Stomach (tissue), 9 donors: ENCODE measurements around the gene TBXAS1. TPM values are rescaled to one million over a fixed set of nuclear protein-coding genes. Genes with fewer than 3 reads are reported as not detected.

ENCODE experiments used
- DNase-seq, 2 donors: peaks; one replicate each; pipeline versions ENCODE4 v3.0.0 to v3.0.0-alpha.2; 2013 to 2019
- H3K27ac ChIP-seq, 5 donors: fragments of 200-600 bp in 4 of 5; sonication (generic) in 4 of 5; one replicate each; pipeline ENCODE4 v1.5.1; 2013 to 2019; ENCODE audit warnings: mild to moderate bottlenecking in 1 of 5, moderate library complexity in 1 of 5
- H3K27me3 ChIP-seq, 3 donors: fragments of 200-600 bp; sonication (generic); one replicate each; pipeline ENCODE4 v1.5.1; 2017 to 2019; ENCODE audit warnings: mixed run types in 1 of 3
- H3K36me3 ChIP-seq, 4 donors: fragments of 200-600 bp; sonication (generic); 1 replicate in 3 of 4; 2 replicates in 1 of 4; pipeline ENCODE4 v1.5.1; 2016 to 2019
- H3K4me1 ChIP-seq, 4 donors: fragments of 200-600 bp; sonication (generic); one replicate each; pipeline ENCODE4 v1.5.1; 2016 to 2019
- H3K4me3 ChIP-seq, 4 donors: fragments of 200-600 bp; sonication (generic) in 3 of 4; one replicate each; pipeline ENCODE4 v1.5.1; 2016 to 2019; ENCODE audit warnings: mild to moderate bottlenecking in 1 of 4
- H3K9me3 ChIP-seq, 4 donors: fragments of 200-600 bp; sonication (generic); one replicate each; pipeline ENCODE4 v1.5.1; 2016 to 2019
- EP300 ChIP-seq: sonication (generic); formaldehyde crosslinking; IDR thresholded peaks from one replicate; pipeline ENCODE4 v1.6.1; 2017; ENCODE audit warnings: antibody characterized with exemption
- POLR2A ChIP-seq, 4 donors: fragments of 450-650 bp; IDR thresholded peaks; one replicate each; pipeline ENCODE4 v1.6.1; 2016; ENCODE audit warnings: antibody characterized with exemption in 4 of 4, control low read depth in 2 of 4, mild to moderate bottlenecking in 1 of 4, moderate library complexity in 1 of 4
- POLR2AphosphoS5 ChIP-seq, 3 donors: sonication (generic); formaldehyde crosslinking; IDR thresholded peaks; one replicate each; pipeline ENCODE4 v1.6.1; 2016; ENCODE audit warnings: antibody characterized with exemption in 3 of 3
- WGBS, 5 donors: extraction: QIAGEN DNeasy Blood & Tissue Kit in 3 of 5; methylation state at CpG; one replicate each; pipeline versions ENCODE4 v1.1.5 to v1.1.7; 2013 to 2018; 5-methylcytosine and 5-hydroxymethylcytosine counted together
- intact Hi-C: fragments of 100-400 bp; cut with DNase I; formaldehyde crosslinking; loops from one replicate; pipeline ENCODE4 v1.15.1; 2023; ENCODE audit warnings: low total_unique reads
- polyA plus RNA-seq, 3 donors: library from polyadenylated mRNA; stranded (reverse); fragments of 200-250 nt; gene quantifications; one replicate each; pipeline ENCODE4 v1.2.3, GENCODE V29; 2013
- total RNA-seq, 5 donors: library from RNA; depleted of rRNA; stranded (reverse); fragments of >200 nt; gene quantifications; one replicate each; pipeline versions ENCODE4 v1.1.0 to v1.2.3, GENCODE V29; 2014 to 2016
- TF ChIP-seq, protein P1 (sequence below), 7 experiments: fragments of 450-650 bp in 4 of 7; fragments of 200-600 bp in 3 of 7; sonication (generic) in 3 of 7; IDR thresholded peaks; one replicate each; pipeline ENCODE4 v1.5.1; 2016 to 2019; ENCODE audit warnings: antibody characterized with exemption in 7 of 7, control low read depth in 2 of 7, mild to moderate bottlenecking in 1 of 7
- donor health status: healthy with polysubstance abuse.
- donor health status: Bipolar disorder and iron deficiency.
- donor health status: healthy.

TBXAS1 gene
- total and polyA plus RNA-seq, 8 donors, result 1.4 to 92.8 (median 15.1) TPM

- peak; percentile 27 to 46 for DNase-seq
- no peaks in the 10 kb centered on the region for H3K27me3 ChIP-seq
- 58 to 71% (median 67%) methylated on average over 10 of the region's 10 CpGs for WGBS, 5 donors
- H3K27ac ChIP-seq, result peak overlapping the region; percentile 60 to 80 (median 78)
- no peaks in the 10 kb centered on the region for H3K9me3 ChIP-seq
- no peak overlapping the region for H3K4me3 ChIP-seq
- no peak for TF ChIP-seq POLR2A (IDR thresholded peaks at IDR 0.05)
- TF ChIP-seq, protein P1, sequence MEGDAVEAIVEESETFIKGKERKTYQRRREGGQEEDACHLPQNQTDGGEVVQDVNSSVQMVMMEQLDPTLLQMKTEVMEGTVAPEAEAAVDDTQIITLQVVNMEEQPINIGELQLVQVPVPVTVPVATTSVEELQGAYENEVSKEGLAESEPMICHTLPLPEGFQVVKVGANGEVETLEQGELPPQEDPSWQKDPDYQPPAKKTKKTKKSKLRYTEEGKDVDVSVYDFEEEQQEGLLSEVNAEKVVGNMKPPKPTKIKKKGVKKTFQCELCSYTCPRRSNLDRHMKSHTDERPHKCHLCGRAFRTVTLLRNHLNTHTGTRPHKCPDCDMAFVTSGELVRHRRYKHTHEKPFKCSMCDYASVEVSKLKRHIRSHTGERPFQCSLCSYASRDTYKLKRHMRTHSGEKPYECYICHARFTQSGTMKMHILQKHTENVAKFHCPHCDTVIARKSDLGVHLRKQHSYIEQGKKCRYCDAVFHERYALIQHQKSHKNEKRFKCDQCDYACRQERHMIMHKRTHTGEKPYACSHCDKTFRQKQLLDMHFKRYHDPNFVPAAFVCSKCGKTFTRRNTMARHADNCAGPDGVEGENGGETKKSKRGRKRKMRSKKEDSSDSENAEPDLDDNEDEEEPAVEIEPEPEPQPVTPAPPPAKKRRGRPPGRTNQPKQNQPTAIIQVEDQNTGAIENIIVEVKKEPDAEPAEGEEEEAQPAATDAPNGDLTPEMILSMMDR (IDR thresholded peaks at IDR 0.05), result no peak
- TF ChIP-seq EP300, result no peak
- TF ChIP-seq POLR2AphosphoS5 (IDR thresholded peaks at IDR 0.05), result peak in 2 of 3 donors; percentile 43 to 81
- H3K4me1 ChIP-seq, result peaks cover 21 to 39% (median 31%) of the 10 kb centered on the region in 4 donors
- intact Hi-C loops, result no loop called here
- peaks cover 0 to 5% (median 0%) of the 10 kb centered on the region in 4 donors for H3K36me3 ChIP-seq
These were observed 87.0 kb downstream of the TBXAS1 start for GRCh38 chr7:139915864-139916716.

- peak overlapping the region in 4 of 5 donors; percentile 71 to 80 (median 78) for H3K27ac ChIP-seq
- DNase-seq, result no peak
- peaks cover 0 to 5% (median 0%) of the 10 kb centered on the region in 4 donors for H3K36me3 ChIP-seq
- TF ChIP-seq POLR2AphosphoS5 (IDR thresholded peaks at IDR 0.05) (no peak), EP300 (no peak), POLR2A (IDR thresholded peaks at IDR 0.05) (no peak)
- TF ChIP-seq, protein P1 (IDR thresholded peaks at IDR 0.05), result no peak
- H3K4me1 ChIP-seq, result peaks cover 21 to 39% (median 31%) of the 10 kb centered on the region in 4 donors
- H3K27me3 ChIP-seq, result no peaks in the 10 kb centered on the region
- 71 to 84% (median 76%) methylated on average over 10 of the region's 10 CpGs for WGBS, 5 donors
- intact Hi-C loops, result no loop called here
- H3K4me3 ChIP-seq, result no peak overlapping the region
- no peaks in the 10 kb centered on the region for H3K9me3 ChIP-seq
These were observed 87.8 kb downstream of the TBXAS1 start for GRCh38 chr7:139916717-139917395.

DNA sequence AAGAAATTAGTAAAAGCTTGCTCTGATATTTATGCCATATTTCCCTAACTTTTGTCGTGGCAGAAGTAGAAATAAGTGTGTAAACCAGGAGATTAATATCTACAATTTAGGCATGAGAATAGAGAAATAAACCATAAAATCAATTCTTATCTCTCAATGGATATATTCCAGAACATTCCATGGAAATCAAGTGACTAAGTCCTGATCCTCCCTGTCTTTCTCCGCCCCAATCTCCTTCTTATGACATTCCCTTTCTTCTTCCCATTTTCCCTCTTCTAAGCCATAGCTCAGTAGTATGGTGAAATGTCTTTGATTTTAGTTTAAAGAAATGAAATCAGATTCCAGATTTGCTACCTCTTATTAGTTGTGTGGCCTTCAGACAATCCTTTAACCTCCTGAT lies 88.8 kb downstream of the TBXAS1 start:
- intact Hi-C loops, result no loop called here
- peaks cover 0 to 5% (median 0%) of the 10 kb centered on the region in 4 donors for H3K36me3 ChIP-seq
- WGBS, 5 donors, result 91 to 100% (median 96%) methylated on average over 2 of the region's 2 CpGs
- no peak overlapping the region for H3K4me3 ChIP-seq
- H3K27me3 ChIP-seq, result no peaks in the 10 kb centered on the region
- H3K4me1 ChIP-seq, result peaks cover 21 to 39% (median 31%) of the 10 kb centered on the region in 4 donors
- TF ChIP-seq POLR2AphosphoS5 (IDR thresholded peaks at IDR 0.05) (no peak), EP300 (no peak), POLR2A (IDR thresholded peaks at IDR 0.05) (no peak)
- TF ChIP-seq, protein P1 (IDR thresholded peaks at IDR 0.05), result no peak
- peak overlapping the region in 1 of 5 donors; percentile 25 for H3K27ac ChIP-seq
- H3K9me3 ChIP-seq, result no peaks in the 10 kb centered on the region
- no peak for DNase-seq

DNA sequence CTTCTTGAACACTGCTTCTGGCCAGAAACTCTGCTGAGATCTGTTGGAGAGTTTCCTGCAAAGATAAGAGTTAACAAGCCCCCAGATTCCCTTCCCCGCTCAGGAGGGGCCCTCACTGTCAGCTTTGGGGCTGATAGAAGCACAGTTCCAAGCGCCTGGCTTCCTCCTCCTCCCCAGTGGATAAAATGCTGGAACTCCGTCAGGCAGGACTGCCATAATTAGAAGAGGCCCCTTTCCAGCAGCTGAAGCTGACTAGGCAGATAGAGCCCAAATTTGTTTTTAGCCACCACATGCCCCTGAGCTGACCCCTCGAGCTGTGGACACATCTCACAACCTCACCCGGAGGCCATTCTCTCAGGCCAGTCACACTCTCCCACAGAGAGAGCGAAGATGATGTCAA lies 89.4 kb downstream of the TBXAS1 start:
- H3K4me3 ChIP-seq, result no peak overlapping the region
- 46 to 69% (median 63%) methylated on average over 6 of the region's 6 CpGs for WGBS, 5 donors
- H3K36me3 ChIP-seq, result peaks cover 0 to 5% (median 0%) of the 10 kb centered on the region in 4 donors
- intact Hi-C loops, result no loop called here
- H3K27ac ChIP-seq, result peak overlapping the region in 2 of 5 donors; percentile 7 to 25
- H3K9me3 ChIP-seq, result no peaks in the 10 kb centered on the region
- peak in 1 of 2 donors; percentile 53 for DNase-seq
- TF ChIP-seq EP300 (no peak), POLR2AphosphoS5 (IDR thresholded peaks at IDR 0.05) (no peak), POLR2A (IDR thresholded peaks at IDR 0.05) (no peak)
- TF ChIP-seq, protein P1 (IDR thresholded peaks at IDR 0.05), result no peak
- no peaks in the 10 kb centered on the region for H3K27me3 ChIP-seq
- H3K4me1 ChIP-seq, result peaks cover 21 to 39% (median 31%) of the 10 kb centered on the region in 4 donors
